ENCODE results near the gene STK4.
A peak's percentile ranks its signal among the peaks of the same experiment; 100 is the strongest.

The STK4 gene

GRCh38 chr20:45037050-45037449, 70.7 kb downstream of the STK4 start:
- no CpG with 5 or more reads among the region's 1 CpG for WGBS (ENCODE audit: extremely low coverage, insufficient coverage, insufficient read length)
- H3K27me3 ChIP-seq (ENCODE audit: insufficient read depth, low read length): no peaks in the 10 kb centered on the region
- peak overlapping the region; percentile 12 for H2BK12ac ChIP-seq (ENCODE audit: low read length)
- no peak overlapping the region for H3K4ac ChIP-seq (ENCODE audit: low read depth, low read length)
- H2AK5ac ChIP-seq (ENCODE audit: low read length): no peak overlapping the region
- no peaks in the 10 kb centered on the region for H3K9me3 ChIP-seq (ENCODE audit: insufficient read depth, low read depth, low read length)
- no peak overlapping the region for H2AFZ ChIP-seq (ENCODE audit: insufficient read depth, low read length, poor library complexity)
- H3K79me1 ChIP-seq (ENCODE audit: low read length): peaks cover 1% of the 10 kb centered on the region
- H3K23ac ChIP-seq (ENCODE audit: low read length): no peak overlapping the region
- H3K27ac ChIP-seq (ENCODE audit: low read depth, low read length): no peak overlapping the region
- no peak overlapping the region for H4K12ac ChIP-seq (ENCODE audit: low read depth, low read length)
- no peak overlapping the region for H3K18ac ChIP-seq (ENCODE audit: low read length)
- H4K8ac ChIP-seq (ENCODE audit: low read depth, low read length): no peak overlapping the region
- no peak overlapping the region for H3K14ac ChIP-seq (ENCODE audit: low read length)
- H3K4me3 ChIP-seq (ENCODE audit: low read depth, low read length): no peak overlapping the region
- no peaks in the 10 kb centered on the region for H3K79me2 ChIP-seq (ENCODE audit: control insufficient read depth, insufficient read depth, low read length, poor library complexity)
- DNase-seq: no peak
- peaks cover 0 to 4% of the 10 kb centered on the region in 2 experiments for H3K4me1 ChIP-seq (ENCODE audit: control insufficient read depth in 1 of 2, insufficient read depth in 2 of 2, low read length in 2 of 2)
- no peak overlapping the region for H4K91ac ChIP-seq (ENCODE audit: low read depth, low read length)
- H3K36me3 ChIP-seq (ENCODE audit: control insufficient read depth in 1 of 2, insufficient read depth in 2 of 2, low read length in 2 of 2): peaks cover 0 to 1% of the 10 kb centered on the region in 2 experiments
- no peak overlapping the region for H2BK5ac ChIP-seq (ENCODE audit: low read depth, low read length, poor library complexity)
- H2BK120ac ChIP-seq (ENCODE audit: insufficient read depth, low read length, poor library complexity): no peak overlapping the region
- H3K9ac ChIP-seq (ENCODE audit: low read length): no peak overlapping the region
- H3K4me2 ChIP-seq (ENCODE audit: low read length): no peak overlapping the region

- Histone ChIP-seq H4K8ac (ENCODE audit: low read depth, low read length) (no peak overlapping the region), H4K12ac (ENCODE audit: low read depth, low read length) (no peak overlapping the region), H3K4me1 (ENCODE audit: control insufficient read depth in 1 of 2, insufficient read depth in 2 of 2, low read length in 2 of 2) (peaks cover 0 to 4% of the 10 kb centered on the region in 2 experiments), H3K14ac (ENCODE audit: low read length) (no peak overlapping the region), H3K27ac (ENCODE audit: low read depth, low read length) (no peak overlapping the region), H3K4me2 (ENCODE audit: low read length) (no peak overlapping the region), H4K91ac (ENCODE audit: low read depth, low read length) (no peak overlapping the region), H2BK120ac (ENCODE audit: insufficient read depth, low read length, poor library complexity) (no peak overlapping the region), H2BK5ac (ENCODE audit: low read depth, low read length, poor library complexity) (no peak overlapping the region), H3K9ac (ENCODE audit: low read length) (no peak overlapping the region), H3K4me3 (ENCODE audit: low read depth, low read length) (no peak overlapping the region), H3K27me3 (ENCODE audit: insufficient read depth, low read length) (no peaks in the 10 kb centered on the region), H2AFZ (ENCODE audit: insufficient read depth, low read length, poor library complexity) (no peak overlapping the region), H2AK5ac (ENCODE audit: low read length) (no peak overlapping the region), H3K4ac (ENCODE audit: low read depth, low read length) (no peak overlapping the region), H3K79me2 (ENCODE audit: control insufficient read depth, insufficient read depth, low read length, poor library complexity) (no peaks in the 10 kb centered on the region), H3K23ac (ENCODE audit: low read length) (no peak overlapping the region), H3K36me3 (ENCODE audit: control insufficient read depth in 1 of 2, insufficient read depth in 2 of 2, low read length in 2 of 2) (peaks cover 0 to 1% of the 10 kb centered on the region in 2 experiments), H3K79me1 (ENCODE audit: low read length) (peaks cover 1% of the 10 kb centered on the region), H2BK12ac (ENCODE audit: low read length) (no peak overlapping the region), H3K9me3 (ENCODE audit: insufficient read depth, low read depth, low read length) (no peaks in the 10 kb centered on the region), H3K18ac (ENCODE audit: low read length) (no peak overlapping the region)
- WGBS (ENCODE audit: extremely low coverage, insufficient coverage, insufficient read length): no CpG with 5 or more reads among the region's 2 CpGs
- DNase-seq: peak in 1 of 2 donors; percentile 45
Observed at GRCh38 chr20:45037635-45038034, 71.3 kb downstream of the STK4 start.

GRCh38 chr20:45038745-45039474, 72.6 kb downstream of the STK4 start:
- Histone ChIP-seq H3K27me3 (ENCODE audit: insufficient read depth, low read length) (no peaks in the 10 kb centered on the region), H3K4ac (ENCODE audit: low read depth, low read length) (no peak overlapping the region), H3K4me2 (ENCODE audit: low read length) (no peak overlapping the region), H2AK5ac (ENCODE audit: low read length) (no peak overlapping the region), H3K23ac (ENCODE audit: low read length) (no peak overlapping the region), H4K8ac (ENCODE audit: low read depth, low read length) (no peak overlapping the region), H3K36me3 (ENCODE audit: control insufficient read depth in 1 of 2, insufficient read depth in 2 of 2, low read length in 2 of 2) (no peaks in the 10 kb centered on the region), H4K12ac (ENCODE audit: low read depth, low read length) (no peak overlapping the region), H2AFZ (ENCODE audit: insufficient read depth, low read length, poor library complexity) (no peak overlapping the region), H2BK120ac (ENCODE audit: insufficient read depth, low read length, poor library complexity) (no peak overlapping the region), H4K91ac (ENCODE audit: low read depth, low read length) (no peak overlapping the region), H3K4me1 (ENCODE audit: control insufficient read depth in 1 of 2, insufficient read depth in 2 of 2, low read length in 2 of 2) (peaks cover 0 to 4% of the 10 kb centered on the region in 2 experiments), H3K79me2 (ENCODE audit: control insufficient read depth, insufficient read depth, low read length, poor library complexity) (no peaks in the 10 kb centered on the region), H3K4me3 (ENCODE audit: low read depth, low read length) (no peak overlapping the region), H3K18ac (ENCODE audit: low read length) (no peak overlapping the region), H3K9me3 (ENCODE audit: insufficient read depth, low read depth, low read length) (no peaks in the 10 kb centered on the region), H3K79me1 (ENCODE audit: low read length) (peaks cover 1% of the 10 kb centered on the region), H3K14ac (ENCODE audit: low read length) (no peak overlapping the region), H3K27ac (ENCODE audit: low read depth, low read length) (no peak overlapping the region), H3K9ac (ENCODE audit: low read length) (no peak overlapping the region), H2BK5ac (ENCODE audit: low read depth, low read length, poor library complexity) (no peak overlapping the region), H2BK12ac (ENCODE audit: low read length) (no peak overlapping the region)
- DNase-seq: peak in 1 of 2 donors; percentile 82
- WGBS (ENCODE audit: extremely low coverage, insufficient coverage, insufficient read length): no CpG with 5 or more reads among the region's 1 CpG

GRCh38 chr20:45039475-45039820, 73.1 kb downstream of the STK4 start:
- Histone ChIP-seq H3K4ac (ENCODE audit: low read depth, low read length) (no peak overlapping the region), H2BK12ac (ENCODE audit: low read length) (no peak overlapping the region), H3K14ac (ENCODE audit: low read length) (no peak overlapping the region), H3K4me3 (ENCODE audit: low read depth, low read length) (no peak overlapping the region), H3K4me1 (ENCODE audit: control insufficient read depth in 1 of 2, insufficient read depth in 2 of 2, low read length in 2 of 2) (peaks cover 3 to 4% of the 10 kb centered on the region in 2 experiments), H4K12ac (ENCODE audit: low read depth, low read length) (no peak overlapping the region), H3K27ac (ENCODE audit: low read depth, low read length) (peak overlapping the region; percentile 1), H4K8ac (ENCODE audit: low read depth, low read length) (no peak overlapping the region), H3K9me3 (ENCODE audit: insufficient read depth, low read depth, low read length) (no peaks in the 10 kb centered on the region), H3K79me2 (ENCODE audit: control insufficient read depth, insufficient read depth, low read length, poor library complexity) (no peaks in the 10 kb centered on the region), H3K18ac (ENCODE audit: low read length) (no peak overlapping the region), H4K91ac (ENCODE audit: low read depth, low read length) (no peak overlapping the region), H2AFZ (ENCODE audit: insufficient read depth, low read length, poor library complexity) (no peak overlapping the region), H2BK120ac (ENCODE audit: insufficient read depth, low read length, poor library complexity) (no peak overlapping the region), H3K27me3 (ENCODE audit: insufficient read depth, low read length) (no peaks in the 10 kb centered on the region), H3K23ac (ENCODE audit: low read length) (no peak overlapping the region), H3K9ac (ENCODE audit: low read length) (no peak overlapping the region), H3K4me2 (ENCODE audit: low read length) (no peak overlapping the region), H2AK5ac (ENCODE audit: low read length) (no peak overlapping the region), H2BK5ac (ENCODE audit: low read depth, low read length, poor library complexity) (no peak overlapping the region), H3K79me1 (ENCODE audit: low read length) (peaks cover 4% of the 10 kb centered on the region), H3K36me3 (ENCODE audit: control insufficient read depth in 1 of 2, insufficient read depth in 2 of 2, low read length in 2 of 2) (no peaks in the 10 kb centered on the region)
- no CpG with 5 or more reads among the region's 1 CpG for WGBS (ENCODE audit: extremely low coverage, insufficient coverage, insufficient read length)
- peak in 1 of 2 donors; percentile 37 for DNase-seq

All from trophoblast cell (in vitro differentiated cells and primary cell).